HL-60/S4 (cell line): Measurements from ENCODE around the gene IL34.

Source experiments
- in situ Hi-C: fragments of 300-500 bp; cut with MboI; formaldehyde crosslinking; loops from 2 replicates; pipeline ENCODE4 v1.14.3; 2022; ENCODE audit warnings: low sequenced_read_pairs

The IL34 gene

DNA sequence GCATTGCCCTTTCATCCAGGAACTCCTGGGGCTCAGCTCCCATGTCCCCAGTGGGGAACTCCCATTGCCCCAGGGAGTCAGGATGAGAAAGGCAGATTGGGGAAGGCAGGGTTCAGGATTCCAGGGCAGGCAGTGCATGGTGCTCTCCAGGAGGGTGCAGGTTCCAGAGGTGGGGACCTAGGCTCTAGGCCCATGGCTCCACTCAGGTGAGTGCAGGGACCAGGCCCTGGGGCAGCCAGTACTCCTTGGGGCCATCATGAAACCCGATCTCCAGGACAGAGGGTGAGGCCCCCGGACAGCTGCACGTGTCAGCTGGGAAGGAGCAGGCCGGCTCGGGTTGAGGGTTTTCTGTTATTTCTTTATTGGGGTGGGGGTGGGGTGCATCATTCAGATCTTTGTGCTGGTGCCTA lies 40.7 kb downstream of the IL34 start:
- in situ Hi-C loops = no loop called here

DNA sequence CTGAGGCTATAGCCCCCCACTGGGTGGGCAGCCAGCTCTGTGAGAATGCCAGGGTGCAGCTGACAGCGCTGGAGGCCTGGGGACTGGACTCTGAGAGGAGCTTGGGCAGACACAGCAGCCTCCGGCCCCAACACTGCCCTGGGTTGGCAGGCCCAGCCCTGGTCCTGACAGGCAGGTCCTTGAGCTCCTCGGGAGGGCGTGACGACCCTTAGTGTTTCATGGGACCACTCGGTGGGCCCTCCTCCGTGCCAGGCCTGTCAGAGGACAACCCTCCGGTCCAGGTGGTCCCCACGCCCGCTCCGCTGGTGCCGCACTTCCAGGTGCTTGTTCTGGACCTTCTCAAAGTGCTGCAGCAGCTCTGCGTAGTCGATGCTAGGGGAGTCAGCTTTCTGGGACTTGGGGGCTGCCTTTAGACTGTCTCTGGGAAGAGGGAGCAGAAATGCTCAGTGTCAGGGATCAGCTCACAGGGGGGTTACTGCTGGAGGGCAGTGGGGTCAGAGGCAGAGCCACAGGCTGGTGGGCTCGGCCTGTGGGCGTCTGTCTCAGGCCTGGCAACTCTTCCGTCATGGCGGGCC lies 41.4 kb downstream of the IL34 start:
- in situ Hi-C loops = no loop called here

- in situ Hi-C loops = no loop called here
These were observed 41.9 kb downstream of the IL34 start for GRCh38 chr16:70688246-70688742.

DNA sequence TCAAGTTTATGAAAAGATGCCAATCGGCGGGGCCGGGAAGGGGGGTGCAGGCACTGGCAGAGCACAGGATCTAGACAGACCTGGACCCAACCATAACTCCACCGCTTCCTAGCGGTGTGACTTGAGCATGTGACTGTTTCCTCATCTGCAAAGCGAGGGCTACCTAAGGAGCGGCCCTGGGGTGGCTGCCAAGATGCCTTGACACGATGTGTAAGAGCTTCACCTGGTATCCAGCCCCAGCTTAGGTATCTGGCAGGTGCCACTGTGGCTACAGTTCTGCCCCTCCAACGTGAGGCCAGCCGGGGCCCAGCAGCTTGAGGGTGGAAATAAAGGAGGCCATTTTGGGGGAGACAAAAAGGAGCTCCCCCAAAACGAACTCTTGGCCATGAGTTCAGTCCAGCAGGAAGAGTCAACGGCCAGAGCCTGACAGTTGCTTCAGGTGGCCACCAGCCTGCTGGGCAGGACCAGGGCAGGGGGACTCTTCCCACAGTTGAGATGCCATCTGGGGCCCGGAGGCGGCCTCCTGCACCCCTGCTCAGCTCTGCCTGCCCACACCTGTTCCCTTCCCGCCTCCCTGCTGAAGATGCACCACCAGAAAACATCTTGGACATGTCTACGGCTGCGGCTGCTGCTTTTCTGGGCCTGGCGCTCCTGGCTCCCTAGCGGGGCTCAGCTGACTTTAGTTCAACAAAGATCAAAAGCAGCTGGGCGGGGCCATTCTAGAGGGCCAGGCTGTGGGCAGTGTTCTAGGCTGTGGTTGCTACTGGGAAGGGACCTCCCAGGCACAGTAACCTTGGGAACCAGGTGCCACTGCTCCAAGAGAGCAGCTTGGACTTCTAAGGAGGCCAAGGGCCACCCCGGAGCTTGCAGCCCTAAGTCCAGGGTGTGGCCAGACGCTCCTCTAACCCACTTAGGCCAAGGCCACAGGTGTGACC lies 42.9 kb downstream of the IL34 start:
- in situ Hi-C loops = no loop called here

DNA sequence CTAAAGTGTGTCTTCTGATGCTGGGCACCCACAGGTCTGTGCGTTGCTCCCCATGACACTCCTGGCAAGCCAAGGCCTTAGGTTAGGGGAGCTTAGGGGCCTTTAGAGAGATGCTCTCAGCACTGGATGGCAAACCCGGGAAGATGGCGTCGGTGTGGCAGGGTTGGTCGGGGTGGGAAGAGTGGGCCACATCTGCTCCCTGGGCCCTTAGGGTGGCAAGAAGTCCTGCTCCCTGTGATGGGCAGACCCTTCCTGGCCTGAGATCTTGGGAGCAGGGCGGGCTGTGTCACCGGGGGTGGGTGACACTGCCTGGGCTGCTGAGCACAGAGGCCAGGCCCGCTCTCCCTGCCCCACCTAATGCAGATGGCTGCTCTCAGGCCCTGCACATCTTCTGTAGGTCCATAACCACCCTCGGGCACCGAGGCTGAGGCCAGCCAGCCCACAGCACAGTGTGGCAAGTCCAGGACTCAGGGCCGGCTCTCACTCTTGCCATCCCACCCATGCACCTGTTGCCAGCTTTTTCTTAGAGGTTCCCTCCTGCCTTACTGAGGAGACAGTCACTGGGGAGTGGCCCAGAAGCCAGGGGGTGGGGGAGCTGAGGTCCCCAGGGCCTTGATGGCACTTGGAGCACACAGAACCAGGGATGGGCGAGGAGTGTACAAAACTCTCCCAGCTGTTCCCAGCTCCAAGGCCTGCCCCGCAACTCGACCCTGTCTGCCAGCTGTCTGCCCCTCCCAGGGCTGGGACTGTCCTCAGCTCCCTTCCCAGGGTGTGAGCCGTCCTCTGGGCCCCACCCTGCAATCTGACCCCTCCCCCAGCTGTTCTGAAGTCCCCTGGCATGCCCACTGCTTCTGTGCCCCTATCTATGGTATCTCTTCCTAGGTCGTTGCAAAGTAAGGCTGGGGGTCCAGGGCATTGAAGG lies 43.9 kb downstream of the IL34 start:
- in situ Hi-C loops = no loop called here

- in situ Hi-C loops = no loop called here
These were observed 45.1 kb downstream of the IL34 start for GRCh38 chr16:70691223-70692129.

DNA sequence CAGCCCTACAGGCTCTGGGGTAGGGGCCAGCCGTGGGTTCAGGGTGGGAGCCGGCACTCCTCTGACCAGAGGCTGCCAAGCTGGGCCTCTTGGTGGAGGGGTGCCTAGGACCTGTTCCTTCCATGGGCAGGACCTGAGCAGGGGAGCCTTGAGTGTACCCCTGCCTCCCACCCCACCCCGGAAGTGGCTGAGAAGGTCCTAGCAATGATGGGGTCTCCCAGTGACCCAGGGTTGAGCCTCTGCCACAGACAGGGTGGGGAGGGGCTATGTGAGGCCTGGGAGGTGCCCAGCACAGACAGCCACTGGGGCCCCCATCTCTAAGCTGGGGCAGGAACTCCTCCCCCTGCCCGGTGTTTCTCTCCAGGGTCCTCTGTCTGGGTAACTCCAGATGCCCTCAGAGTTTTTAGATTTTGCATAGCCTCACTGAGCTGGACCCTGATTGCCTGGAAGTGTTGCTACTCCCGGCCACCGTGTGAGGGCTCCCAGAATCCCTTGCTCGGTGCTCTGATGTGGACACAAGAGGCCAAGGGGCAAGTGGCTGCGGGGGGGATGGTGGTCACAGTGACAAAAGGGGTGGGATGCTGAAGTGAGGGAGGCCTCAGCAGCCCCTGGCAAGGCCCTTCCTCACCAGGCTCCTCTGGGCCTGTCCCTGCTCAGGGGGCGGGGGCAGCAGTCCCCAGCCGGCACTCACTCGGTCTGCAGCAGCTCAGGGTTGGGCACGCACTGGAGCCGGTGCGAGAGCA lies 45.9 kb downstream of the IL34 start:
- in situ Hi-C loops = no loop called here

- in situ Hi-C loops = no loop called here
These were observed 46.7 kb downstream of the IL34 start for GRCh38 chr16:70692873-70693671.

DNA sequence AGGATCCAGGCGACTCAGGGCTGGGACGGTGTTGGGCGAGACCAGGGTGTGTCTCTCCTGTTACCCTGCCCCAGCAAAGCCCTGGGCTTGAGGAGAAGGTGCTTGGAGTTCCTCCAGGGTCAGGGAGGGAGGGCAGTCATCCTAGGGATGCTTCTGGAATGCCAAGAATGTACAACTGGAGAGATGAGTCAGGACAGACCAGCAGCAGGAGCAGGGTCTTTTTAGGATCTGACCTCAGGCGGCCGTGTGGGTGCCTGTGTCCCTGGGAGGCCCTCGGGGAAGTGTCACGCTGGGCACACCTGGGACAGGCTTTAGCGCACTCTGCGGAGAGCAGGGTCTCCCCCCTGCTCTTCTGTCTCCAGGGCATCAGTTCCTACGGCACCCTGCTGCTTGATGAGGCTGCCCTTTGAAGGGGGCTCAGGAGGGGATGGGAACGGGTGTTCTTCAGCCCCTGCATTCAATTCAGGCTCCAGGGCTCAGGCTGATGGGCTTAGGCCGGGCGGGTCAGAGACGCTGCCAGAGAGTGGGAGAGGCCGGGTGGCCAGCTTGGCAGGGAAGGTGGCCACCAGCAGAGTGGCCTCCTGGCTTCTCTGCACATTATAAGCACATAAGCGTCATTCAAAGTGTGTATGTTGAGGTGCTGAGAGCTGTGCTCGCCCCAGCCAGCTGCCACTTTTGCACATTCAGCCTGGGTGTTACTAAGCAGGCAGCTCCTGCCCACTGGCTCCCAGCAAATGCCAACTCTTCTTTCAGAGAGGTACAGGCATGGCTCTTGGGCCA lies 47.9 kb downstream of the IL34 start:
- in situ Hi-C loops = no loop called here

DNA sequence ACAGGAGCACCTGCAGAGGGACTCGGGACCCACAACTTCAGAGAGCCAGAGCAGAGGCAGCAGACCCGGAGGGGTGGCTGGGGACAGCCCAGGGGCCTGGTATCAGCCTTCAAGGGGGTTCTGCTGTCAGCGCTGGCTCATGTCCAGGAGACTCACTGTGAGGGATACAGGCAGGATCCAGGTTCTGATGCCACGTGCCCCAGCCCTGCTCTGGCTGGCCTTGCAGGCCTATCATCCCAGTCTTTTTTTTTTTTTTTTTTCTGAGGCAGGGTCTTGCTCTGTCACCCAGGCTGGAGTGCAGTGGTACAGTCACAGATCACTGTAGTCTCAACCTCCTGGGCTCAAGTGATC lies 48.5 kb downstream of the IL34 start:
- in situ Hi-C loops = no loop called here

- in situ Hi-C loops = no loop called here
These were observed 49.1 kb downstream of the IL34 start for GRCh38 chr16:70695331-70696070.

DNA sequence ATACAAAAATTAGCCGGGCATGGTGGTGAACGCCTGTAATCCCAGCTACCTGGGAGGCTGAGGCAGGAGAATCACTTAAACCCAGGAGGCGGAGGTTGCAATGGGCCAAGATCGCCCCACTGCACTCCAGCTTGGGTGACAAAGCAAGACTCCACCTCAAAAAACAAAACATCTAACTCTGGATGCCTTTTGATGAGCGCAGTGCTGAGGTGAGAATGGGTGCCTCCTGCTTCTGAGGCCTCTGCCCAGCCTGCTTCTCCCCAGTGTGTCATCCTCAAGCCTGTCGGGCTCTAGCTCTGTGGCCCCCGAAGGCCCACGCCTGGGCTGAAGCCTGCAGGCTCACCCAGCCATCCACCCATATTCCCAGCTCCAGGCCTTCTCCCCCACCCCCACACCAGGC lies 50.0 kb downstream of the IL34 start:
- in situ Hi-C loops = no loop called here

DNA sequence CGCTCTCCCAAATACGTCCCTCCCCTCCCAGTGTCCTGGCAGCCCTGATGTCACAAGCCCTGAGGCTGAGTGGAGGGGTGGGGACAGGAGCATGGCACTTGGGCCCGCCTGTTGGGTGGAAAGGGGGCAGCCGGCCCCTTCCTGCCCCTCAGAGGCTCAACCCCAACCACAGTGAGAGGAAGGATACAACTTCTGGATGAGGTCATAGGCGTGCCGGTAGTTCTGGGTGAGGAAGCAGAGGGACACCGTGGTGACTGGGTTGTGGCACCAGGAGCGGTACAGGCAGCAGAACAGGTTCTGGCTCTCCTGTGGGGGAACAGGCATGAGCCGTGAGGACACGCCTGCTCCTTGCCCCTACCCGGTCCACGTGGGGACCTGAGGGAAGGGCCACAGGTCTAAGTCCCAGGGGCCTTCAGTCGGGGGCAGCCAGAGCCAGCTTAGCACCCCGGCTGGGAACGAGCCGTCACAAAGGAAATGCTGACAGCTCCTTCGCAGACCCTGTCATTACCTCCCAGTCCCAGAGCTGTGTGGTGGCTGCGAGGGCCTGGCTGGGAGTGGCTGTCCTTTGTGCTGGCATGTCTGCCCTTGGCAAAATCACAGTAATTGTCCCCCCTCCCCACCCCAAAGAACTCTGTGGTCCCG lies 50.7 kb downstream of the IL34 start:
- in situ Hi-C loops = no loop called here

DNA sequence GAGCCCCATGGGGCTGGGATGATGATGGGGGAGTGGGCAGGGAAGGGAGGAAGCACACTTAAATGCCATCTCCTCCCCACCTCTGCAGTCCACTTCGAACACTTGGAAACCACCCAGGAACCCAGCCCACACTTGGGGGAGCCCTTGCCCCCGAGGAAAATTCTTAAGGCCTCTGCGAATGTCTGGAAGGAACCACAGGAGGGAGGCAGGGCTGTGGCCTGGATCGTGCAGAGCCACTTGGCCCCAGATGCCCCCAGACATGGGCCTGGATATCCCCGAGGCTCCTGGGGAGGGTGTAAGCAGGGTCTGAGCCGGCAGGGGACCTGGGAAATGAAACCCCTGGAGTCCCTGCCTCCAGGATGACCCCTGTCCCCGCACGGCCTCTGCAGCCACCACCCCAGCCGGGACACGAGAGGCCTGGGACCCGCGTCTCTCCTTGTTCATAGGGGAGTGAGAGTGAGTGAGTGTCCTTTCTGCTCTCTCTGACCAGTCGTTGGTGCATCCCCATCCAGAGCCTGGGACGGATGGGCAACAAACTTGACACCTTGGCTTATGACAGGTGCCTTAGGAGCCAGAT lies 51.3 kb downstream of the IL34 start:
- in situ Hi-C loops = no loop called here

DNA sequence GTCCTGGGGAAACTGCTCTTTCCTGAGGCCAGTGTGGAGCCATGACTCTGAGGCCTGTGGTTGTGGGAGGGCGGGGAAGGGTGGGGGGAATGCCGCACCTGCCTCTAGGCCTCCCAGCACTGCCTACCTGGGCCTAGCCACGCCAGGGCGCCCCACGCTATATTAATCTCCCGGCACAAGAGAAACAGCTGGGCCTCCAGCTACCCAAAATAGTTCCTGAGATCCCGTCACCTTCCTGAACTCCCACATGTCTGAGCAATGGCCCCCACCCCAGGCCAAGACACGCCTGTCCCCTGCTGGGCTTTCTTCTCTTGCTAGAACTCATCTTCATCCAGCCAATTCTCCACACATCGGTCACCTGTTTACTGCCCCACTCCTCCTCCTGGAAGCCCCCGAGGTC lies 52.5 kb downstream of the IL34 start:
- in situ Hi-C loops = no loop called here

DNA sequence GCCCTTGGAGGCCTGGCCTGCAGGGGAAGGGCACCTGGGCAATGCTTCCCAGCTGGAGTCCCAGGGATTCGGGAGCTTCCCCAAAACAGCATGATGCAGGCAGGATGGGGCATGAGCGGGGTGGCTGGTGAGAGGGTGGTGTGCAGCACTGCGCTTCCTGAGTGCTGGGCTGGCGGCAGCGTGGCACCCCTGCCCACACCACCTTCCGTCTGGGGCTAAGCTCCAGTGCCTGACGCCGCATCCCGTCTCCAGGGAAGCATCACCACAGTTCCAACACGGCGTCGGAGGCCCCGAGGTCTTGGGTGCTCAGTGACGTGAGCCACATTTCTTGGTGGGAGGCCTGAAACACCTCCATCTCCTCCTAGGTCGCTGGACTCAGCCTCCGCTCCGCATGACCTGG lies 53.3 kb downstream of the IL34 start:
- in situ Hi-C loops = no loop called here
